Stimulated activated CD8-positive, alpha-beta memory T cell treated with anti-CD3 and anti-CD28 coated beads, Interleukin-12 subunit alpha, Interleukin-12 subunit beta, amount 100 ng/mL, for 4 hours (primary cell): ENCODE measurements around the gene CACNA2D3.
"Not testable (repeated sequence)": the region's sequence is repeated elsewhere in the genome, so short reads cannot be mapped to it uniquely, and the experiment has no call there.

ENCODE experiments used
- DNase-seq: peaks from one replicate; pipeline ENCODE4 v3.0.0-alpha.2; 2020; ENCODE audit warnings: low read depth

CACNA2D3 gene

DNA sequence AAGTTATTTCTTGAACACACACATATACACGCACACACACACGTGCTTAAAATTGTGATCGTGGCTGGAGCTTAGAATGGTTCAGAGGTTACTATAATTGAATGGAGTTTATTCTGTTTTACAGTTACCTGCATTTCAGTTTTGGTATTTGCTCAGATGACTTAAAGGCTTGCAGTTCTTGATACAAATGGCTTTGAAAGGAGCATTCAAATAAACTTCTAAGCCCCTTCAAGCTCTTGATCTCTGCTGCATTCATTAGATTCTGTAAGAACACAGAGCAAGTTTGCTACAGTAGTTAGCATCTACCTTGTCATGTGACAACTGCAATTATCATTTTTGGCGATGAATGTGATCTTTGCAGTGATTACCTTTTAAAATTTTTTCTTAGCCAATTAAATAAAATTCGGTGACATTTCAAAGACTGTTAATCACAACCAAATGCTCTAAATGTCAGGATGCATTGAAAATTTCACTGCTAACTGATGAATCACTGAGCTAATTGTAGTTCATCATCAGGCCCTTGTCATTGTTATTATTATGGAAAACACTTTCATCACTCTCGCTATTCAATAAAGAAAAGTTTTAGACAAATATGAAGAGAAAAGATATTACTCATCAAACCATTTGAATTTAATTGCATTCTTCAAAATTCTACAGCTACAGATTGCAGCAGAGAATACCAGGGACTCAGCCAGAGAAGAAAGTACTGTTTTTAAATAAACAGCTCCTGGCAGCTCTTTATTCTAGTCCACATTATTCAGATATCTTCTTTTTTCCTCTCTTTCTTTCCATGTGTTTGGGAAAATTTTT, 509.4 kb downstream of the CACNA2D3 start:
- no peak for DNase-seq

DNA sequence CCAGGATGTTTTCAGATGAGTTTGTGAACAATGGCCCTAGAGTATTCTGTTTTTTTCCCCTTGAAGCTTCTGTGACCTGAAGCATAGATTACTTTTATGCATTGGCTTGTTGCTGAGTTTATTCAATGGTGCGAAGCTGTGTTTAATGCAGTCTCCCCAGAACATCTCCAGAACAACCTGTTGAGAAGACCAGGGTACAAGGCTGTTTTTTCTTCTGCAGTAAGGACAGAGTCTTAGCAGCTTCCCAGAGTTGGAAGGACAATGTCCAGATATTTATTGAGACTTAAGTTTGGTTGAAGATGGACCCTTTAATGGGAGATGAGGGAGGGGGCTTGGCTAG, 509.9 kb downstream of the CACNA2D3 start:
- DNase-seq = no peak

DNA sequence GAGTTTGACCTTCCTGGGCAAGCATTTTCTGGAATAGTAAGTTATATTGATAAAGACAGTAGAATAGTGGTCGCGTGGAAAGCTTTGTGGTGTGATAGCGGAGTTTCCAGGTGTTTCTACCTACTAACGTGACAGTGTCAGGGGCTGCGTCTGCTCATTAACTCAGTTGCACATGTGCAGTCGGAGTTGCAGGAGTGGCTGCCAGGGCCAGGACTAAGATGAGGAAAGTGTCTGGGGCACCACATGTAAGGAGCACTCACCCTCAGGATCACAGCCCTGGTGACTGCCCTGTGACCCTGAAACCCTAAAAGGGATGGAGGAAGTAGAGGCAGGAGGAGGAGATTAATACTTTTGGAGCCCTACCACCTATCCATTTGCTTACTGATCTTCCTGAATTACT, 510.5 kb downstream of the CACNA2D3 start:
- no peak for DNase-seq

DNA sequence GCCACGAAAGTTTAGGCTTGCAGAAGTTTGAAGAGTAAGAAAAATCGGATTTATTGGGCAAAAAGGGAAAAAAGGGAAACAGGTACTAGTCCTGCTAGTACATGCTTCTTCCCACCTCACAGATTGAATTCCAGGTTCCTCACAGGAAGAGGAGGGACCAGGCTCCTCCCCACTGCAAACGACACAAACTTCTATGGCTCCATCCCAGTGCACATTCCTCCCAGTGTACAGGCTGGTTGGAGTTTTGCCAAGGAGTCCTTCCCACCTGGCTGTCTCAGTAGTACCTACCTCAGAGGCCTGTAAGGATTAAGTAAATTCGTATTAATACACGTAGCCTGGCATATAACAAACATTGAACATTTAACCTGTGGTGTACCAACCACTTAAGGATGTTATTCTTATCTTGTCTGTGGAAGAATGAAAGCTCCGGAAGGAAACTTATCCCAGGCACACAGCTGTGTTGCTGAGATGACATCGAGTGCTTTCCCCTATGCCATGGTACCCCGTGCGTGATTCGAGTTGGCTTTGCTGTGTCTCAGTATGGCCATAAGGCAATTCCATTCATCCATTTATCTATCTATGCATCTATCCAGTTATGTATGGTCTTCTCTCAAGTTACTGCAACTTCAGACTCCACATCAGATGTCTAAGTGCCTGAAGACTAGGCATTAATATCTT, 511.2 kb downstream of the CACNA2D3 start:
- DNase-seq = no peak

DNA sequence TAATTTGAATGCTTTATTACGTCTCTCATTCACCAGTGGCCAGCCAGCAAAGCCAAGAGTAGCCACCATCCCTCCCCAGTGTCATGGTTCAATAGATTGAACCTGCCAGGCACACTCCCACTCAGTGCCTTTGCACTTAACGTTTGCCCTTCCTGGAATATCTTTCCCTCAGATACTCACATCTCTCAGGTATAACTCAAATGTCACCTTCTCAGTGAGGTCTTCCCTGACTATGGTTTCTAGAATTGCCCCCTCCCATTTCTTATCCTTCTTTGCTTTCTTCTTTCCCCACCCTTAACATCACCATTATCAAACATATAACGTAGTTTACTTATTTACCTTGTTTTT, 511.7 kb downstream of the CACNA2D3 start:
- no peak for DNase-seq

DNA sequence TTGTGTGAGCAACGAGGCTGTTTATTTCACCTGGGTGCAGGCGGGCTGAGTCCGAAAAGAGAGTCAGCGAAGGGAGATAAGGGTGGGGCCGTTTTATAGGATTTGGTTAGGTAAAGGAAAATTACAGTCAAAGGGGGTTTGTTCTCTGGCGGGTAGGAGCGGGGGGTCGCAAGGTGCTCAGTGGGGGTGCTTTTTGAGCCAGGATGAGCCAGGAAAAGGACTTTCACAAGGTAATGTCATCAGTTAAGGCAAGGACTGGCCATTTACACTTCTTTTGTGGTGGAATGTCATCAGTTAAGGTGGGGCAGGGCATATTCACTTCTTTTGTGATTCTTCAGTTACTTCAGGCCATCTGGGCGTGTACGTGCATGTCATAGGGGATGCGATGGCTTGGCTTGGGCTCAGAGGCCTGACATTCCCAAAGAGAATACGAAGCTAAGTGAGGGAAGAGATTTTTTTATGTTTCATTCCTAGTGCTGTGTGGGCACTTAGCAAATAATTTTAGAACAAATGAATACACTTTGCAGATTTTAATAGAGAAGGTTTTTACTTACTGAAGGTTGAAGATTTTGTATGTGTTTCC, 517.5 kb downstream of the CACNA2D3 start:
- not testable (repeated sequence) for DNase-seq

DNA sequence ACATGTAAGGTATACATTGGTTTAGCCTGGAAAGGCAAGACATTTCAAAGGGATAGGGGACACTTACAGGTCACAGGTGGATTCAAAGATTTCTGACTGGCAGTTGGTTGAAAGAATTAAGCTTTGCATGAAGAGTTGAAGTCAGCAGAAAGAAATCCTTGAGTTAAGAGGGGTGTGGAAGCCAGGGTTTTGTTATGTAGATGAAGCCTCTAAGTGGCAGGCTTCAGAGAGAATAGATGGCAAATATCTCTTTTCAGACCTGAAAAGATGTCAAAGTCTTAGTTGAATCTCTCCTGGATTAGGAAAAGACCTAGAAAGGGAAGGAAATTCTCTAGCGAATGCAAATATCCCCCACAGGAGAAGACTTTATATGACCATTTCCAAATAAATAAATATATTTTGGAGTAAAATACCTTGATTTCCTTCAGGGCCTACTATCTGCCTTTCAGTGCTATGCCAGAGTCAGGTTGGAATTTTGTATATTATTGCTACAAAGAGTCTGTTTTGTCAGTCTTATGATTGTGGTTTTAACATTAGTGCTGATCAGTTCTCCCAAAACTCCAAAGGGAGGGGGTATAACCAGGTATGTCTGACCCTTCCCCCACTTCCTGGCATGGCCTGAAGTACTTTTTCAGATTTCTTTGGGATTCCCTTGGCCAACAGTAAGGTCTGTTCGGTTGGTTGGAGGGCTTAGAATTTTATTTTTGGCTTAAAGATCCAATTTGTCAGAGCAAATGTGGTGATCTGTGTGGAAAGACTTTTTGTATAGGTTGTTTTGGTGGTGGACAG, 519.1 kb downstream of the CACNA2D3 start:
- DNase-seq = no peak

DNA sequence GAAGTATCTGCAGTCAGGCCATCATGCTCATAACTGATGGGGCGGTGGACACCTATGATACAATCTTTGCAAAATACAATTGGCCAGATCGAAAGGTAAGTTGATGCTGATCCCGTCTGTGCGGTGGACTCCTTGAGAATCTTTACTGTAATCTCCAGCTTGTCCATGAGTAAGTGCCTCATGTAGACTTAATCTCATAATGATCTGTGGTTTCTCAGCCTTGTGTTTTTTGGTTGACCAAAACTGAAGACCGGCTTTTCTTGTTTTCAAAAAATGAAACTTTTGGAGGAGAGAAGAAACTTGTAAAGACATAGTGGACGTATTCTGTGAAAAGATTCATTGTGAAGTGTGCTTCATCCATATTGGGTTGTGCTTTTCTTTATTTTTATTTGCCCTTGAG, 519.8 kb downstream of the CACNA2D3 start:
- no peak for DNase-seq

DNA sequence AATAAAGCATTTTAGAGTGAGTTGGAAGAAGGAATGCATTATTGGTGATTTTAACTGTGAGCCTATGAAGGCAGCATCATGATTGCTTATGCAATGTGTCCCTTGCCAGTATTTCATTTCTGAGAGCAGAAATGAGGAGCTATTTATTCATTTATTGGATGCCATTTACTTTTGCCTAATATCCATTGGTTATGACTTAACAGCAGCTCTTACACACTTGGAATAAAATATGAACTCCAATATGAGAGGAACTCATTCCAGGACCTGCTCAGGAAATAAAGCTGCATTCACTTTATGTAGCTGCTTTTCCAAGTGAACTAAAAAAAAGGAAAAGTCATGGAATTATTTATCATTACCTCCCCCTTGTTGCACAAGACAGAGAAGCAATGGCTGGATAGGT, 525.4 kb downstream of the CACNA2D3 start:
- no peak for DNase-seq

DNA sequence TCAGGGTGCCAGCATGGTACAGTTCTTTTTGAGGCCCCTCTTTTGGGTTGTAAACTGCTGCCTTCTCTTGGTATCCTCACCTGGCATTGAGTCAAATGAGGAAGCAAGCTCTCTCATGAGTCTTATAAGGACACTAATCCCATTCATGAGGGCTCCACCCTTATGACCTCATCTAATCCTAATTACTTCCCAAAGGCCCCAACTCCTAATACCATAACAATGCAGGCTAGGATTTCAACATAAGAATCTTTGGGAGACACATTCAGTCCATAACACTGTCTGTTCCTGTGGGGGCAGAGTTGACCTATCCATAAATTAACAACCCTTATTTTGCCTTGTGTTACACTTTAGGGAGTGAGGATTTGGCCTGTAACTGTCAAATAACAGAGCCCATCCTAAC, 527.2 kb downstream of the CACNA2D3 start:
- no peak for DNase-seq

DNA sequence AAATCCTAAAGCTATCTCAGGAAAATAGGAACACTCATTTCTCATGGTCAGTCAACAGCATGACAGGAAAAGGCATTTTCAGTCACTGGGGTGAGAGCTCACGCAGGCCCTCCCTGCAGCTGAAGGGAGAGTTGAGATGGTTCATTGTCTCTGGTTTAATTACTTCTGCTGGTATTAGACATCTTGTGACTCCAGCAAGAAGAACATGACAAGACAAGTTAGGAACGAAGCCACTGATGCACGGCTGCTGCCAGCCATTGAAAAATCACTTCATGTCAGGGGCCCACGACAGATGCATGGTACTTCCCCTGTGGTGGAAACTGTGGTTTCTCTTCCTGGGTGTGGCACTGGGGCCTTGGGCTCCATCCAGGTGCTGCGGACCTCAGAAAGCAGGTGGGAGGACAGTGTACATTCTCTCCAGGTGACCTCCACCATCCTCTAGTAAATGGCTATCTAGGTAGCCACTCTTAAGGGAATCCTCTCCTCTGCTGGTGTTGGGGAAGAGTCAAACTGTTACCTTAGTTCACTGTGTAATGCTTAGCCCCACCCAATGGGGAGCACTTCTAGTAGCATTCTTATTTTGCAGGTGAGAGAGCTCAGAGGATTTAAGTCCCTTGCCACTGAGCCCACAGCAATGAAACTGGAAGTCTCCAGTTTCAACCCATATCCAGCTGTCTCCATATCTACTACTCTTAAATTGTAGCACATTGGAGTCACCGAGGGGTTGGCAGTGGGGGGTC, 531.3 kb downstream of the CACNA2D3 start:
- no peak for DNase-seq

DNA sequence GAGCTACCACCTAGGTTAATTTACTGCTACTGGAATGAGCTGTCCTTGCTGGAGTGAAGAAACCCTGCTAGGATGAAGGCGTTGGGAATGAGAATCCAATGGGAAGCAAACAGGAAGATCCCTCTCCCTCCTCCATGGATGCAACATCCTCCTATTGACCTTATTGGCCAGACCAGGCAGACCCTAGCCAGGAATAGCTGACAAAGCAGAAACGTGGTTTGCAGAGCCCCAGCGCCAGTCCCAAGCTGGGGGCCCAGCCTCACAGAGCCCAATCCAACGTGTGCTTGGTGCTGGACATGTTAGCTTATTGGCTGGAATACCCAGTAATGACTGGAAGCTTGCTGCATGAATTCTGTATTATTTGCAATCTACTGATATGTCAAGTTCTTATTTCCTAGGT, 532.4 kb downstream of the CACNA2D3 start:
- no peak for DNase-seq

DNA sequence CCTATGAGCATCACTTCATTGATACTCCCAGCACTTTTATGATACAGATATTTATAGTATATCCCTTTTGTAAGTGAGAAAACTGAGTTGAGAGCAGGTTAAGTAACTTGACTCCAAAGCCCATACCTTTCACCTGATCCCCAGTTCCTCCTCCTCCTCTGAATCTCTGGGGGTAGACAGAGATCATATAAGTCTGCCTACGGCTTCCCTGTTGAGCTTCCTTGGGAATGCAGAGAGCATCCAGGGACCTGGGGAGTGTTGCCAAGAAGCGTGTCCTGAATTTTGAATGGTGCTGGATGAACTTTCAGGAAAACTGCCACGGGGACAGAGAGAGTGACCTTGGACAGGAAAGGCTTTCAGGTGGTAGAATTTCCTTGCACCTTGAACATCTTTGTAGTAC, 537.0 kb downstream of the CACNA2D3 start:
- no peak for DNase-seq

DNA sequence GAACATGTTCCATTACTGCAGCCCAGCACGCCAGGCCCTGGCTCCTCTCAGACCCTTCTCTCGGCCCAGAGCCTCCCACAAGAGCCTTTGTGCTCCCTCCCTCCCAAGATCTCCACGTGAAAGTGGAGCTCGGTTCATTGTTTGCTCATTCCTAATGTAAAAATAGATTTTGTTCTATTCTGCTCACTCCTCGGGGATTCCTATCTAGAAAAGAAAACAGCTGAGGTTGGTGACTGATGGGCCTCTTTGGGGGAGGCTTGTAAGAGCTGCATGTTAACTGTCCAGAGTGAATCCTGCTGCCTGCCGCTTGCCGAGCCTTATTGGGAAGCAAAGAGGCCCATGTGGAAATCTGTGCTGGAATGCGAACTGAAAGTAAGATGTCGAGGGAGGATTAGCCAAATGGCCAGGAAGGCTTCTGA, 538.4 kb downstream of the CACNA2D3 start:
- DNase-seq = no peak

DNA sequence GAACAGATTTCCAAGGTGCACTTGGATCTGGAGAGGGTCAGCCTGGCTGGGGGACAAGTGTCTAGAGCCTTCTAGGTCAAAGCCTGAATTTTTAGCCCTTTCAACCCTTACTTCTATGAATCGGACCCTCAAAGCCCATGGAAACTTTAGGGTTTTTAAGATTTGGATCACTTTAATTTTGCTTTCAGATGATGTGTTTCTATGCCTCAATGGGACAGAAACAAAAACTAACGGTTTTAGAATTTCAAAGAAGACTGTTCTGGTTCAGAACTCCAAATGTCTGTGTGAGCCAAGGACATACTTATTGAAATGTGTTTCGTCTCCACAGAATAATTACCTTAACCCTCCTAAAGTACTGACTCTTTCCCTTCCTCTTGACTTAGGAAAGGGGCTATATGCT, 538.8 kb downstream of the CACNA2D3 start:
- no peak for DNase-seq

DNA sequence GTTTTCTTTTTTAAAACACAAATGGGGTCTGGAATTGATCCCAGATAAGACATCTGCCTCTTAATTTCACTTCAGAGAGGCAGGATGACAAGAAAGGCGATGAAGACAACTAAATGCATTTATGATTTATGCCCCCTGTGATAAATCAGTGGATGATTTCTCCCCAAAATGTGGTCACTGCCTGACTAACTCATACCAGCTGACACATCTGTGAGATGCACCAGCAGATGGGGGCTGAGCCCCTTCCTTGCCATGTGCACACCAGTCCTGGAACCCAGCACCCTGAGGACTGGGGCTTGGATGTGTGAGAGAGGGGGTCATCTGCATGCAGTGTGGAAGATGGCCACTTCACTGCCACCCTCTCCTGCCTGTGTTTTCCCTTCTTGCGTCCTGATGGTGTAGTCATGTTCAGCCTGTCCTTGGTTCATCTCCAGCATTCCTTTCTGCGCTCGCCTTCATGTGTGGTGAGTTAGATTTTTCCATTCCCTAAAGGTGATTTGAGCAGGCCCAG, 541.2 kb downstream of the CACNA2D3 start:
- no peak for DNase-seq

DNA sequence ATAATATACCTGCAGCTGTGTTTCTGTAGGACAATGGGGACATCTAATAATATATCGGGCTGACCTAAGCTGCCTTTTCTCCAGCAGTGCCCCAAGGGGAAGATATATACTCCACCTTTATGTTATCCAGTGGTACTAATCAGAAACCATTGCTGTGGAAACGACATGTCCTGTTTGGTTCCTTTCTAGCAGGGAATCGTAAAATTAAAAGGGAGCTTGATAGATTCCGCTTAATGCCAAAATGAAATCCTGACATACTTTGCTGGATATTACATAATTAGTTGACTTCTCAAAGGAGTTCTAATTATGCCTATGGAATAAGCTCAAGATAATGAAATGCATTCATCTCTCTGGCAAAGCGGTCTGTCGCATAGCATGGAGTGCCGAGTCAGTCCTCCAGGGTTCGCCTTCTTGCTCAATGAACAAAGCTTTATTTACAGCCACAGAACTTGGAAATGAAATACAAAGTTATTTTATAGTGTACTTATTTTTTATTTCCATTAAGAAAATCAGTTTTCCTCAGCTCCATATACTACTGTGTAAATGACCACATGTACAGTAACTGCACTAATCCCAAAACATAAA, 542.8 kb downstream of the CACNA2D3 start:
- DNase-seq = no peak

DNA sequence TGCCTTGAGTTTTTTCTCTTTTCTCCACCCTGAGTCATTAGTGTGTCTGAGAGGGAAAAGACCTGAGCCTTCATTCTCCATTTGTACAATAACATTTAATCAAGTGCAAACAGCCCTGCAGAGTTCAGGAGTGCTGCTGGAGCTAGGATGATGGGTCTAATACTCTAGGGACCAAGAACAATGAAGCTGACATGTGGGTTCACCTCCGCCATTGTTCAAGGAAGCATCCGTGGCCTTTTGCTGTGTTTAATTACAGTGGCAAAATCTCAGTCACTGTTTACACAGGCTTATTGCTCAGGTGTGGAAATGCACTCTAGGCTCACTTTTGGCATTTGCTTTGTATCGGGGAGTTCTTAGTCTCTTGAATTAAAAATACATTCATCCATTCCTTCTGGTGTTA, 545.9 kb downstream of the CACNA2D3 start:
- no peak for DNase-seq

DNA sequence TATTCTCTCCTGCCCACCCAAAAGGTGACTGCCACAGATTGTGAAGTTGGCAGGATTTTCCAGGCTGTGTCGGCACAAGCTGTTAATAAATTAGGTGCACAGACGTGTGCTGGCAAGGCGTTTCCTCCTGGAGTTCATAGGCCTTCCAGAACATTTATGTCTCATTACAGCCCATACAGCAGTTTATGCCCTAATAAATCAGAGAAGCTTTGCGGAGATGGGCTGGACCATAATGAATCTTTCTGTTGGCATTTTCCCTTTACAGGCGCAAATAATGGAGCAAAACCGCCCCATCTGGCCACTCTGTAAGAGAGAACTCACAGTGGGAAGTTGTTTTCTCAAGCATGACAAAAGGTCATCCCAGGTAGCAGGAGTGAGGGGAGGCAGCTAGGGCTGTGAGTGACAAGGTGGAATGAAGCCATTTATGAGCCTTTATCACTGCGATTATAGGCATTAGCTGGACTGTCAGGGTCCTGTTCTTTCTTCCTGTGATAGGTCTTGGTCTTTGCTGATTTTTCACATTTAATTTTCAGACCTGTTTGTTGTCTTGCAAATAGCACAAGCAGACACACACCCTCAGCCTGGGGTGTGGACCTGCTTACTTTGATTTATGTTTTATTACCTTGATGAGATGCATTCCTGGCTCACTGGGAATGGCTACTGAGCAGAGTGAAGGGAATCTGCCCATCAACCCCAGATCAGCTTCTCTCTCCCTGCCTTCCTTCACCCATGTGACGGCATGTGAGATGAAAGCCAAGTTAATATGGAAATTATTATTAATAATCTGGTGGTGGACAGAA, 548.0 kb downstream of the CACNA2D3 start:
- DNase-seq = no peak

DNA sequence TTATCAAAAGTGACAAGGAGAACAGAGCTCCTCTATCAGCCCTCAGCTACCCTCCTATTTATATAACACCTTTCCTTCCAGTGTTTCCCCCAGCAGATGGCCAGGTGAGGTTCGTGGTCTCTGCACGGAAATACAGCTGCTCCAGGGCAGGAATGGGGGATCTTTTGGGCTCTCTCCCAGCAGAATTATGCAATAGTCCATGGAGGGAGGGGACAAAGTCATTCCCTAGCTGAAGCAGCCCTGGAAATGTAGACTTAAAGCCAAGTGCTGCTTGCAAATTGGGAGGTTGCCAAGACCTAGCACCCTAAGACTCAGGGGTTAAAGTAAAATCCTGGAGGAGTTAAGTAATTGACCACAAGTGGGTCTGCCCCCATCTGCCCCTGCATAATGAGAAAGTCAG, 549.2 kb downstream of the CACNA2D3 start:
- DNase-seq = no peak

DNA sequence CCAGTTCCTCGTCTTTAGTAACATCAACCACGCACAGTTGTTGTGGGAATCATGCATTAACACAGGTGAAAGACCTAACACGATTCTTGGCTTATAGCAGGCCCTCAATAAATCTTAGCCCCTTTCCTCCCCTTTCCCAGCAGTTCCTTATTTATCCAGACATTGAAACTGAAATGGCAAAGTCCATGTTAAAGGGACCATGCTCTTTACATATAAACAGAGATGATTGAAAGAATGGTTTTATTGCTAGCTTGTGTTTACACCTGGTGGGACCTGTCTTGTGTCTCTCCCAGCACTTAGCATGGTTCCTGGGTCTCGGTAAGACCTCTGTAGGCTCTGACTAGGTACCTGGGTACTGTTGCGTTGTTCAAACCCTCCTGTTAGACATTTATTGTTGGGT, 553.7 kb downstream of the CACNA2D3 start:
- DNase-seq = no peak
